ENCODE results near the gene ZMIZ1.
A peak's percentile ranks its signal among the peaks of the same experiment; 100 is the strongest.

ZMIZ1 gene

DNA sequence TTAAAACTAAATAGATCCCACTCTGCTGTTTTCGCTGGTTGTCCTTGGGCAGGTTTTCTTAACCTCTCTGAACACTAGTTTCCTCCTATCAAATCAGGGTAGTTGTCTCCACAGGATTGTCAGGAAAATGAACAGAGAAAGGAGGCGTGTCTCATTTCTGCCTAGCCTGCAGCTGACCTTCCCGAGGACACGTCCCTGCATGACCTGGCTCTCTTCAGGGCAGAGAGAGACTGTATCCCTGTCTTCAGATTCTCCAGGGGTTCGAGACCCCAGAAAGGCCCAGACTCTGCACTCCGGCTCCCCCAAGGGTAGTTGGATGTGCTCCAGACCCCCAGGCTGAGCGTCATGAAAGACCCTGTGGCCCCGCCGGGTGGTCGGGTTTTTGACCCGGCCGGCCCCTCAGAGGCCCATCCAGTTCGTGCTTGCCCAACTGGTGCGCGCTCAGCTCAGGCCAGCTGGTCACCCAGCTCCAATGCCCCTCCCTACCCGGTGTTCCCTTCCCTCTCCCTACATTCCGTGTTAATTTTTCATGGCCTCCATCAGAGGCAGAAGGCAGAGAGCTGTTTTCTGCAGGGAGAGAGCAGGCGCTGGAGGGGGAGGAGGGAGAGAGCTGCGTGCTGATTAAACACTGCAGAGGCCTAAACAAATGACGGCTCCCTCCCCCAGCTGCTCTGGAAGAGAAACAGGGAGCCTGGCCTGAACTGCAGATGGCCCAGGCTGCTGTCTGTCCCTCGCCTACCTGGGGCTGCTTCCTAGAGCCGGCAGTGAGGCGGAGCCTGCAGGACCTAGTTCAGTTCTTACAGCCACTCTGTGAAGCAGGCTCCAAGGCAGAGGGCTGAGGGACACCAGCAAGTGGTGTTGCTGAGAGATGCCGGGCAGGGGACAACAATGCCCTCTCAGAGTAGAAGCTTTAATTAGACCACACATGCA, 192.3 kb downstream of the ZMIZ1 start:
- peak in 28 of 56 donors; percentile 23 to 76 (median 50) for DNase-seq

DNA sequence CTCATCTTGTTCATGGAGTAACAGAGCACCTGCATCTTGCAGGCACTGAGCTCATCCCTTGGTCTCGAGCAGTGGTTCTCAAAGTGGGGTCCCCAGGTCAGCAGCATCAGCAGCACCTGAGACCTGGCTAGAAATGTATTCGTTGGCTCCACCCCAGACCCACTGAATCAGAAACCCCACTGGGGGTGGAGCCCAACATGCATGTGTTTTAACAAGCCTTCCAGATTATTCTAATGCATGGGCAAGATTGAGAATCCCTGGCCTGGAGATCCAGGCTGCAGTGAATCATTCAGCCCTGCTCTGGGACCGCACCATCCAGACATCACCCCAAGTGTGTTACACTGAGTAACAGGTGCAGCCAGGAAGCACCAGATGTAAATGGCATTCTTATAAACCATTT, 193.4 kb downstream of the ZMIZ1 start:
- DNase-seq: no peak

DNA sequence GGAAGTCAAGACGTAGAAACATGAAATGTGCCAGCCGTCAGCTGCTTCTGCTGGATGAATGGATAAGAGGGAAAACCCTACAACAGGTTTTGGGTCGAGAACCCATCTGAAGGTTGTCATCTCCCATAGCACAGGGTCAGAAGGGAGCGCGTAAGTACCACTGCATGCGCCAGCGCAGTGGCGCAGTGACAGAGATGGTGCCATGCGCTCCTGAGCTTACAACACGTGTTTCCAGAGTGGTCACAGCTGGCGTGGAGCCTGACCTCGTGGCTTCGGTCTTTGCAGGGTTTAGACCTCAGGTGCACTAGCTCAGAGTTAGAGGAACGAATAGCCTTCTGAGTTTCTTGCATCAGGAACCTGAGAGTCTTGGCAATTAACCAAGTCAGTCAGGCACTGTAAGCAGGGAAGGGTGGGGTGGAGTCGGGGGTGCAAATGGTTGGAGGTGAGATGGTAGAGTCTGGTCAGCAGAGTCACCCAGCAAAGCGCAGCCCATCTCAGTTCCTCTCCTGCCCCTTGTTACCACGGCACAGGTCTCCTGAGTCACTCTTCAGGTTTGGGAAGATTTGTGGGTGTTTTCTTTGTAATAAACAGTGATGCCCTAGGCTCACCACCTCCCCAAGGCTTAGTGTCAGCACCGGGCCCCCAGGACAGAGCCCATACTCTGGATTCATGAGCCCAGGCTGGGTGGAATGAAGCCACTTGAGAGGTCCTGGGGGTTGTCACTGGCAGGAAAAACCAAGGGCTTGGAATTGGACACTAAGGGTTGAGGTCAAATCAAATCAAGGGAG, 194.4 kb downstream of the ZMIZ1 start:
- no peak for DNase-seq

DNA sequence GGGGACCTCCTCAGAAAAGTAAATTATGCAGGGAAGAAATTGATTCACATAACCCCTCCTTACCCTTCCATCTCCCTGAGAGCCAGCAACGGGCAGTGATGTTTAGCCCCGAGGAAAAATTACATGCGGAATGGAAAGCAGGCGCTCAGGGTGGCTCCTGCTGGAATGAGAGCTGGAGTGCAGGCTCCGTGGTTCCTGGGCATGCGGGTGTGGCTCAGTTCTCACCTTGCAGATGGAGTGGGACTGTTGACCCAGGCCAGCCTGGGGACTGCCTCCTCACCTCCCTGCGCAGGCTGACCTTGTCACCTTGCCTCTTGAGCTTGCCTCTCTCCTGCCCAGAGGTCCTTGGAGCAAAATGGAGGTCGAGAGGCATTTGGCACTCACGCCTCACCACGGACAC, 195.2 kb downstream of the ZMIZ1 start:
- DNase-seq: no peak

DNA sequence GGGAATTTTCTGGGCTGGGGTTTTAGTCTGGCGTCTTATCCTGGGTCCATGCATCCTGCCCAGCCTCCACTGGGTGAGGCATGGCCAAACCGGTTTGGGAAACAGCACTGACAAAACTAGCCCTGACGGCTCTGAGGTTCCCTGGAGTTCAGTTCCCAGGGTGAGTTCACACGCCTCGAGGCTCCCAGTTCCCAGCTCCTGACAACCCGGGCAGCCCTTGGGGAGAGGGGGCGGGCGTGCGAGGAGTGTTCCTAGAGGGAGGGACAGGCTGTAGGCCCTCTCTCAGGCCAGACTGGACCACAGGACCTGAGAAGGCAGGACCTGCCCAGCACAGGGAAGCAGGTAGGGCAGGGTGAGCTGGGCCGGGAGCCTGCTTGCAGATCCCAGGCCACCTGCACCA, 196.2 kb downstream of the ZMIZ1 start:
- DNase-seq: no peak

DNA sequence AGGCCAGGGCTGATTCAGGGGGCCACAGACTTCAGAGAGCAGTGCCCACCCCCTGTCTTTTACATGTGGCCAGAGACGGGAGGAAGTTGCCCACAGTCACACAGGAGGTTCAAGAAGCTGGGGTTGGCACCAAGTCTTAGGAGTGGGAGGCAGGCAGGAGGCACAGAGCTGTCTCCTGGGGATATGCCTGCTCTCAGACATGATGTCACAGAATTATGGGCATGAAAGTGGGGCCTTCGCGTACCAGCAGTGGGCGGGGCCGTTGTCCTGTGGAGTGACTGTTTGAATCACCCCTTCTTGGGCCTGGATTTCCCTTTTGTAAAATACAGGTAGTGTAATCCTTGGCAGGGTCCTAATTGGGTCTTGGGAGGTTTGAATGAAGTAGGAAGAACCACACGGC, 197.3 kb downstream of the ZMIZ1 start:
- no peak for DNase-seq

DNA sequence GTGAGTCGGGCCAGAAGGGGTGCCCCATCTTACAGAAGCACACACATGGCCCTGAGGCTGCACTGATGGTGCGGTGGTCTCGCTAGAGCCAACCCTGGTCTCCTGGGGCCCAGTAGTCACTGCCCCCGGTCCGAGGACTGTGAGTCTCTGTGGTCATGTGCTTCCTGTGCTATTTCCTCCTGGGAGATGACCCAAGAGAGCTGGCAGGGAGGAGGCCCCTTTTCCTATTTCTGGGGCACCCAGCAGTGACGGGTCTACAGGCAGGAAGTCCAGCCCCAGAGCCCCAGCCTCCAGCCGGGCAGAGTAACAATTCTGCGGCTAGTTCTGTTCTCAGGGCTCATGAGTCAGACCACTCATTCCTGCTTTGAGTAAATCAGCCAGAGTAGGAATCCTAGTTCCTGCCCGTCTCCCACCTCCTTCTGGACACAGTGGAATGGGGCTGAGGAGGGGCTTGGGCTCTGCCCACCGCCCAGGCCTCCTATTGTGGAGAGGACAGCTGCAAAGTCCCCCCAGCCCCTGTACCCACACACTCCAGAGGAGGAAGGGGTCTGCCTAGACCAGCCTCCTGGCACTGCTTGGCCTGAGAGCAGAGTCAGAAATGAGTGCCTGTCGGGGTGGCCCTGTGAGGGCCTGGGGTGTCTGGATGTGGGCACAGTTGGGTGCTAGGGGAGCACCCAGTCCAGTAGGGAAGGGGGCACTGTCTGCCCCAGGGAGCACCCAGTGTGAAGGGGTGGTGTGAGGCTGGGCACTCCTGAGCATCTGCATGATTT, 198.0 kb downstream of the ZMIZ1 start:
- peak in 40 of 56 donors; percentile 28 to 78 (median 48) for DNase-seq

DNA sequence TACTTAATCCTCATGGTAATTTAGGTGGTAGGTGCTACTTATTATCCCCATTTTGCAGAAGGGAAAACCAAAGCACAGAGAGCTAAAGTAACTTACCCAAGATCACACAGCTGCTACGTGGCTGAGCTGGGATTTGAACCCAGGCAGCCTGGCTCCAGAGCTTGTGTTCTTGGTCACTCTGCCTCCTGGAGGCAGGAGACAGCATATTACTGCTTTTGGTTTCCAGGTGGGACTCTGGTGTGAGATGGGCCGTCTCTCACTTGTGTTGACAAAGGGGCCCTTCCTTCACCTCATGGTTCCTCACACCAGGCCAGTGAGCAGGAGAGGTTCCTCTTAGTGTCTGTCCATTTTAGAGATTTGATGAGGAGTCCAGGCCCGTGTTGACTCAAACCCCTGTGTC, 198.7 kb downstream of the ZMIZ1 start:
- DNase-seq: no peak

DNA sequence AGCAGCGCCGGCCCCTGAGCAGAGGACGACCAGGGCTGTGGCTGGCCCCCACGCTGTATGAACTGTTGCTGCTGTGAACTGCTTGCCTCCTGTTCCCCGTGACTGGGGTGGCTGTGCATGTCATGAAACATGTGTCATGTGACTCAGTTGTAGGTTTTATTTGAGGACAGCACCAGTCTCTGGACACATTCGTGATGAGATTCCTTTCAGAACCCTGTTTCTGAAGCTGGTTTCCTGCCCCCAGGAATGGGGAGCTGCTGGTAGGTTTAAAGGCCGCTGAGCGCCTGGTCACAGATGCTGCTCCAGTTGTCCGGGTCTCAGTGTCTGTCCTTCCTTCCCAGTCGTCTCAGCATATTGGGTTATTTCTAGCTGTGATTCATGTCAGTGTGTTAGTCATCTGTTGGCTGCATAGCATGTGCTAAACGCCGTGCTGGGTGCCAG, 199.4 kb downstream of the ZMIZ1 start:
- peak in 3 of 56 donors; percentile 28 to 40 (median 35) for DNase-seq

DNA sequence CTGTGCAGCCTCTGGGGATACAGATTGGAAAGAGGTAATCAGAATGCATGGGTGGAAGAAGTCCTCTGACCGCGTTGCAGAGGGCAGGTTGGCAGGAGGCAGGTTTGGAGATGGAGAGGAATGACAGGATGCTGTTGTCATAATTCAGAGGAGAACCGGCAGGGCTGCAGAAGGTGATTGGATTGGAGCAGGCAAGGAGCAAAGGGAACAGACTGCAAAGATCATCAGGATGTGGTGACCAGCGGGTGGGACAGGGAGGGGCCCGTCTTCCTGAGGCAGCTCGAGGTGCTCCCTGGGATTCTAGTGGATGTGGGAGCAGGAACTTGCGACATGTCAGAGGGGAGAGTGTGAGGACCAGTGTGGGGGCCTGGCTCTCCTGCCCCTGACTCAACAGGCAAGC, 200.0 kb downstream of the ZMIZ1 start:
- DNase-seq: no peak

DNA sequence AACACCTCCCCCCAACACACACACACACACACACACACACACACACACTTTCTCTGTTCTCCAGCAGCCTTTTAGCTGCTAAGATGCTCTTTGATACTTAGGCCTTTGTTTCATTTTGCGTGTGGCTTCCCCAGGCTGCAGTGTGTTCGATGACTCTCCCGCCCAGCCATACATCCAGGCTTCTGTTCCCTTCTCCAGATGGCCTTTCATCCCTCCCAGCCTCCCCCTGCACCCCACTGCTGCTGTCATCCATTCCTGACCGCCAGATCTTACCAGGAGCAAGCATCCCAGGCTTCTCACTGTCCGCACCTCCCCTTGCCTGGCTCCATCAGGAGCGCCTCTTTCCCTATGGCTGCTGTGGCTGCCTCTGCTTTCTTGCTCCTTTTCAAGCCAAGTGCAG, 200.7 kb downstream of the ZMIZ1 start:
- DNase-seq: peak in 4 of 56 donors; percentile 29 to 45 (median 36)

DNA sequence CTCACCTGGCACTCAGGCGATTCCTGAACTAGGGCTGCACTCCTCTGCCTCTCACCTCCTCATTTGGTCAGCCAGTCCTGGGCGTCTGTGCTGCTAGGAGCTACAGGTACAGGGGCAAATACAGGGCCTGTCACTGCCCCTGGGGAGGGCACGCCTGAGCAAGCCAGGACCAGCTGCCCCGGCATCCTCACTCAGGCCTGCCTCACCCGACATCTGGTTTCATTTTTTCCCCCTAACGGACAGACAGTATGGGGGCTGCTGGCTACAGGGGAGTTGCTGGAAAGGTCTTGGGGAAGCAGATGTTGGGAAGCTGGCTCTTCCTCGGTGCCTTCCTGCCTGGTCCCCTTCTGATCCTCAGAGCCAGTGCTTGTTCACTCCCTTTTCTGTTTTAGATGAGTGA, 201.2 kb downstream of the ZMIZ1 start:
- DNase-seq: no peak

DNA sequence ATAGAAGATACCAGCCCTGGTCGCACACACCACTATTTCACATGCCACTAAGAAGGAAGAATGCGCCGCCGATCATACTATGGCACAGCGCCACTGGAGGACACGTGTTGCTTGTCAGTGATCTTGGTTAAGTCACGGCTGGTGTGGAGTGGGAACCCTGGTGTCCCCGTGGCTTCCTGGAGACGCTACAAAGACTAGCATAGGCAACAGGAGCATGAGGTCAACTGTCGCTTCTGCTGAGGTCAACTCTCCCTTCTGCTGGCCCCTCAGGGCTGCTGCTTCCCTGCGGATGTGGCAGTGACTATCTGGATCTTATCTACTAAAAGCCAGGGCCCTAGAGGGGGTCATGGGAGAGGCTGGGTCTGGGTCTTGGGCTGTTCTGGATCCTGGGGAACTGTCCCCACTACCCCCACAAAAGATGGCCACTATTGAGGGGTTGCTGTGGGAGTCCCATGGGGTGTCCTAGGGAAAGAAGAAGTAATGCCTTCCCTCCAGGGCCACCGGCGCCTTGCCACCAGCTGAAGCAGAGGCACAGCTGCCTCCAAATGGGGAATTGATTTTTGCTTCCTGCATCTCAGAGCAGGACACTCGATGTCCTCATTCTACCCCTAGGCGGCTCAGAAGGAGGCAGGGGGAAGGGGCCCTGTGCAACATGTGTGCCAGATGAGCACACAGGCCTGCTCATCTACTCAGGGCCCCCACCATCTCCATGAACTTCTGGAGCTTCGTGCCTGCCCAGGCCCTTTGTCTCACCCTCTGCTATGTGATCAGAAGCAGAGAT, 201.9 kb downstream of the ZMIZ1 start:
- DNase-seq: peak in 7 of 56 donors; percentile 22 to 47 (median 33)

DNA sequence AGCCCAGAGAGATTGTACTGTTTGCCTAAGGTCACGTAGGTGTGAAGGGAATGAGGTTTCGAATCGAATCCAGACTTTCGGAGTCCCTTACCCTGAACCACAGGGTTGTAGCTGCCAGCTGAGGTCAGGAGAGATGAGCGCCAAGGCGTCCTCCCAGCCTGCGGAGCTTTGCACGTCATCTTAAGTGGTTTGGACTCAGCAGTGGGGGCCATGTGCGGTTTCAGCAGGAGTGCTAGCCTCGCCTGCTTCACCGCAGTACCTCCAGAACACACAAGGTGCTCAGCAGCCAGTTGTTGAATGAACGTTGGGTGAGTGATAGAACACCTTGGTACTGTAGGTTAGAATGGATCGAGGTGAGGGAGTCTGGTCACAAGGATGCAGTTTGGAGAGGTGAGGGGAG, 203.6 kb downstream of the ZMIZ1 start:
- DNase-seq: no peak

DNA sequence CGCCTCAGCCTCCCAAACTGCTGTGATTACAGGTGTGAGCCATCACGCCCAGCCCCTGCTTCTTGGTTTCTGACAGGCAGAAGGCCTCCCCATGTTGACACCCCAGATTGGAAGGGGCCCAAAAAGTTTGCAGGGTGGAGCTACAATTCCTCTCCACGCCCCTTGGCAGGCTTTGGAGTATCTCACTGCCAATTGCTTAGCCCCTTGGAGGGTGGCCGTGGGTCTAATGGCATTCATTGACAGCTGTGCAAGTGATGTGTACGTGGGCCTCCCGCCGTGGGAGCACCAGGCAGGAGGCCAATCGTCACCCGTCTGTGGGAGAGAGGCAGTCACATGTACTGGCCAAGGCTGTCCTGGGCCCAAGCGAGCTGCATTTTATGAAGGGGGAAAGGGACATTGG, 204.8 kb downstream of the ZMIZ1 start:
- DNase-seq: peak in 4 of 56 donors; percentile 36 to 65 (median 48)

DNA sequence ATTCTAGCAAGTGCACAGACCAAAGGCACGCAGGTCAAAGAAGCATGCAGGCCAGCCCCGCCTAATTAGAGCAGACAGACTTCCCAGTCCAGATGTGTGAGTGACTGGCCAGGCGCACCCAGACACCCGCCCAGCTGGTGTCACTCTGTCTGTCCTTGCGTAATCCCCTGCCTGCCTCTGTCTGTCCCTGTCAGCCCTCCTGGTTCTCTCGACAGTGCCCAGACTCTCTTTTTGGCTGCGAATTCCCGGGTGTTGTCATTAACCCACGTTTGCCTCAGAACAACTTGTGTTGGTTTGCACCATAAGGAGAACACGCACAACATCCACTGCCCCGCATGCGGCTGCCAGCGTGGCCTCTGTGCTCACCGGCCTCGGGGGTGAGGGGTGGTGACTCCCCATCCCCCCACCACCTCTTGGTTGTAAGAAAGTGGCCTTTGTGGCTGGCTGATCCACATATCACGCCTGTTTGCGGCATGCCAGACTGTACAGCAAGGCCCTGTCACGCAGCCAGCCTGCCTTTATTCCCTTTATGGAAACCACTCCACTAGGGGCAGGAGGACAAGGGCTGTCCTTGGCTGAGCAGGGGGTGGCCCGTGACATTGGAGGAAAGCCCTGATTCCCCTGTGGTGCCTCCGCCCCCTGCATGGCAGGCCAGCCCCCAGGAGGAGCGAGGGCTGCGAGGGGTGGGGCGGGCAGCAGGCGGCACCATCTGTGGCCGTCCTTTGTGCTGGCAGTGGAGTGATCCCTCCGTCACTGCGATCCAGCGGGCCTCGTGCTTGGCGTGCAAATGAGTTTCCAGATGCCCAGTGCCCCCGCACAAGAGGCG, 205.7 kb downstream of the ZMIZ1 start:
- DNase-seq: peak; percentile 47 to 98 (median 92)

DNA sequence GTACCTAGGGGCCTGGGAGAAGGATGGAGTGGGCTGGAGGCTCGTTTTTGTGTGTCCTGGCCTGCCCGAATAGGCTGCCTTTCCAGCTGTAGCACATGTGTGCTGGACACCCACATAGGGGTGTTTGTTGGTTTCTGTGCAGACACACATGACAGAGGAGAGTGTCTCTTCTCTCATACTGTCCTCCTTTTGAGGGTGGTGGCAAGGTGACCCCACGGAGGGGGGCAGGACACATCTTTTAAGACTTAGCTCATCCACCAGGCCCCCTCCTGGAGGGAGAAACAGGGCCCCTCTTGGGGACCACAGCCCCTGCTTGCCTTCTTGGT, 206.3 kb downstream of the ZMIZ1 start:
- no peak for DNase-seq

DNA sequence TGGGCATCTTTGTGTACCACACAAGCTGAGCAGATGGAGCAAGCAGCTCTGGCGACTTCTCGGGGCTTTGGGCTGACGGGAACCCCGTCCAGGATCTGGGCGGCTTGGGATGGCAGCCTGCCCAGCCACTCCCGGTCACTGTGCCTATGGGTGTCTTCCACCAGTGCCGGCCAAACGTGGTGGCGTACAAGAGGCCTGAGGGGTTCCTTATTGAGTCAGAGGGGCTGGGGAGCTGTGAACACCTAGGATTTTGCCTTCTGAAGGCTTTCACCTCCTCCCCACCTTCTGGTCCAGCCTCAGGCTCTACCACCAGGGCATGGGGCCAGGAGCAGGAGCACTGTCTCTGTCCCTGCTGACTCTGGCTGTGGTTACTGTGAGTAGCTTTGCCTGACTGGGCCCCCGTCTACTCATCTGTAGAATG, 206.7 kb downstream of the ZMIZ1 start:
- peak in 30 of 56 donors; percentile 27 to 77 (median 56) for DNase-seq

DNA sequence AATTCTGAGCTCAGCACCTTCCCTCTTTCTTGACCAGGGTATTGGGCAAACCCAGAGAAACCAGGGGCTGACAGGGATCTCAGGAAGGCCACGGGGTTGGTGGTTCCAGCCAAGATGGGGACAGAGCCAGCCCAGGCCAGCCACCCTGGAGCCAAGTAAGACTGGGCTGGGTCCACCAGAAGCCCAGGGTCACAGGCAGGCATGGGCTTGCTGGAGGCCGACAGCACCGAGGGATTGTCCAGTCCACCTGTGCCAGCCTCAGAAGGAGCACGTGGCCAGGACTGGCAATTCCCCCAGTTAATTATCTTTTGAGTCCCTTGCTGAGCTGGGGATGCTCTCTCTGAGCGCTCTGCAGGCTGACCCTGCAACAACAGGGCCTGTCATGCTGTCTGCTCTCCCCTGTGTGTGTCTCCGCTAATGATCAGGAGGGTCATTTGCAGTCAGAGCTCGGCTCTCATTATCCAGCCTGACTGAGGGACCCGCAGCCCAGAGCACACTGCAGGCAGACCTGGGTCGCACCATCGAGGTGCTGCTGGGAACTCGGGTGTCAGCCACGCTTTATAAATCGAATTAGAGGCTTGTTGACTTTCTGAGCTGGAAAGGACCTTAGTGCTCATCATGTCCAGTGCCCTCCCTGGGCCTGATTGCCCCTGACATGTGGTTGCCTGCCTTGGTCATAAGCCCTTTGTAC, 209.0 kb downstream of the ZMIZ1 start:
- peak in 24 of 56 donors; percentile 25 to 62 (median 48) for DNase-seq
